ENCODE data around the gene H2BK1. TPM values are rescaled to one million over a fixed set of nuclear protein-coding genes. Genes with fewer than 3 reads are reported as not detected.
A peak's percentile ranks its signal among the peaks of the same experiment; 100 is the strongest.

The H2BK1 gene
- total RNA-seq, 2 donors from 2014 or later = 3.4 to 4.4 TPM

GRCh38 chr7:151213826-151214225 is 3.5 kb upstream of the H2BK1 start:
- ATAC-seq (replicated peaks in 1 of 2) = no peak
- peaks cover 2% of the 10 kb centered on the region for H3K4me1 Mint-ChIP-seq (ENCODE audit: low read depth)

DNA sequence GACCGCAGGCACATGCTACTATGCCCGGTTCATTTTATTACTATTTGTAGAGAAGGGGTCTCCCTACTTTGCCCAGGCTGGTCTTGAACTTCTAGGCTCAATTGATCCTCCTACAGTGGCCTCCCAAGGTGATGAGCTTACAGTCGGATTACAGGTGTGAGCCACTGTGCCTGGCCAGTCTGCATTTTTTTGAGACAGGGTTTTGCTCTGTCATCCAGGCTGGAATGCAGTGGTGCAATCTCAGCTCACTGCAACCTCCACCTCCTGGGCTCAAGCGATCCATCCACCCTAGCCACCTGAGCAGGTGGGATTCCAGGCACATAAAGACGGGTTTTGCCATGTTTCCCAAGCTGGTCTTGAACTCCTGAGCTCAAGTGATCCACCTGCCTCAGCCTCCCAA is 2.3 kb upstream of the H2BK1 start:
- ATAC-seq (replicated peaks in 1 of 2) (no peak), DNase-seq (no peak)
- H3K36me3 Mint-ChIP-seq (ENCODE audit: insufficient read depth in 2 of 2) = peaks cover 1 to 12% of the 10 kb centered on the region in 2 donors
- no peak overlapping the region for H3K4me3 Mint-ChIP-seq
- H3K4me1 Mint-ChIP-seq (ENCODE audit: low read depth) = peaks cover 8% of the 10 kb centered on the region
- no peak overlapping the region for H3K27ac Mint-ChIP-seq
- H3K27me3 Mint-ChIP-seq (ENCODE audit: low read depth) = no peaks in the 10 kb centered on the region
- H3K9me3 Mint-ChIP-seq = no peaks in the 10 kb centered on the region

More at GRCh38 chr7:151213826-151214225, 3.5 kb upstream of the H2BK1 start:
- DNase-seq = no peak
- Mint-ChIP-seq H3K4me3 (no peak overlapping the region), H3K36me3 (ENCODE audit: insufficient read depth in 2 of 2) (peaks cover 8 to 24% of the 10 kb centered on the region in 2 donors), H3K27ac (no peak overlapping the region), H3K27me3 (ENCODE audit: low read depth) (no peaks in the 10 kb centered on the region), H3K9me3 (no peaks in the 10 kb centered on the region)

GRCh38 chr7:151211155-151211772 is 976 bp upstream of the H2BK1 start:
- Mint-ChIP-seq H3K27ac (no peak overlapping the region), H3K27me3 (ENCODE audit: low read depth) (no peaks in the 10 kb centered on the region), H3K36me3 (ENCODE audit: insufficient read depth in 2 of 2) (peaks cover 1 to 11% of the 10 kb centered on the region in 2 donors), H3K9me3 (no peaks in the 10 kb centered on the region), H3K4me3 (no peak overlapping the region), H3K4me1 (ENCODE audit: low read depth) (peaks cover 19% of the 10 kb centered on the region)
- DNase-seq (no peak), ATAC-seq (replicated peaks in 1 of 2) (no peak)

GRCh38 chr7:151209588-151209987 is 700 bp downstream of the H2BK1 start:
- H3K4me1 Mint-ChIP-seq (ENCODE audit: low read depth) = peaks cover 19% of the 10 kb centered on the region
- no peak overlapping the region for H3K4me3 Mint-ChIP-seq
- DNase-seq (no peak), ATAC-seq (replicated peaks in 1 of 2) (no peak)
- no peaks in the 10 kb centered on the region for H3K9me3 Mint-ChIP-seq
- peaks cover 14% of the 10 kb centered on the region for H3K27me3 Mint-ChIP-seq (ENCODE audit: low read depth)
- peaks cover 0 to 1% of the 10 kb centered on the region in 2 donors for H3K36me3 Mint-ChIP-seq (ENCODE audit: insufficient read depth in 2 of 2)
- H3K27ac Mint-ChIP-seq = no peak overlapping the region

- Mint-ChIP-seq H3K36me3 (ENCODE audit: insufficient read depth in 2 of 2) (peaks cover 0 to 1% of the 10 kb centered on the region in 2 donors), H3K9me3 (no peaks in the 10 kb centered on the region), H3K4me3 (no peak overlapping the region), H3K27ac (no peak overlapping the region), H3K4me1 (ENCODE audit: low read depth) (peaks cover 19% of the 10 kb centered on the region), H3K27me3 (ENCODE audit: low read depth) (peaks cover 15% of the 10 kb centered on the region)
- ATAC-seq (replicated peaks in 1 of 2) (no peak), DNase-seq (no peak)
Observed at GRCh38 chr7:151208253-151208862, 1.9 kb downstream of the H2BK1 start.

GRCh38 chr7:151207804-151208203 is 2.5 kb downstream of the H2BK1 start:
- H3K9me3 Mint-ChIP-seq = no peaks in the 10 kb centered on the region
- H3K36me3 Mint-ChIP-seq (ENCODE audit: insufficient read depth in 2 of 2) = no peaks in the 10 kb centered on the region
- ATAC-seq (replicated peaks in 1 of 2) (peak in 1 of 2 donors; percentile 7), DNase-seq (no peak)
- H3K4me1 Mint-ChIP-seq (ENCODE audit: low read depth) = peaks cover 19% of the 10 kb centered on the region
- no peak overlapping the region for H3K4me3 Mint-ChIP-seq
- H3K27ac Mint-ChIP-seq = no peak overlapping the region
- H3K27me3 Mint-ChIP-seq (ENCODE audit: low read depth) = peaks cover 15% of the 10 kb centered on the region

- Mint-ChIP-seq H3K27me3 (ENCODE audit: low read depth) (peaks cover 15% of the 10 kb centered on the region), H3K9me3 (no peaks in the 10 kb centered on the region), H3K4me1 (ENCODE audit: low read depth) (peaks cover 19% of the 10 kb centered on the region), H3K36me3 (ENCODE audit: insufficient read depth in 2 of 2) (no peaks in the 10 kb centered on the region), H3K4me3 (no peak overlapping the region), H3K27ac (no peak overlapping the region)
- peak in 1 of 2 donors; percentile 35 for ATAC-seq (replicated peaks in 1 of 2)
- DNase-seq = no peak
Observed at GRCh38 chr7:151207315-151207714, 3.0 kb downstream of the H2BK1 start.

GRCh38 chr7:151206914-151207313 is 3.4 kb downstream of the H2BK1 start:
- peak in 1 of 2 donors; percentile 39 for ATAC-seq (replicated peaks in 1 of 2)
- Mint-ChIP-seq H3K36me3 (ENCODE audit: insufficient read depth in 2 of 2) (no peaks in the 10 kb centered on the region), H3K4me1 (ENCODE audit: low read depth) (peaks cover 19% of the 10 kb centered on the region), H3K9me3 (no peaks in the 10 kb centered on the region), H3K27ac (no peak overlapping the region), H3K27me3 (ENCODE audit: low read depth) (peaks cover 15% of the 10 kb centered on the region), H3K4me3 (no peak overlapping the region)
- no peak for DNase-seq

- DNase-seq (no peak), ATAC-seq (replicated peaks in 1 of 2) (no peak)
- Mint-ChIP-seq H3K27me3 (ENCODE audit: low read depth) (peaks cover 15% of the 10 kb centered on the region), H3K36me3 (ENCODE audit: insufficient read depth in 2 of 2) (no peaks in the 10 kb centered on the region), H3K4me3 (no peak overlapping the region), H3K9me3 (no peaks in the 10 kb centered on the region), H3K27ac (peak overlapping the region; percentile 0), H3K4me1 (ENCODE audit: low read depth) (peaks cover 19% of the 10 kb centered on the region)
Observed at GRCh38 chr7:151205730-151206129, 4.6 kb downstream of the H2BK1 start.

- Mint-ChIP-seq H3K4me3 (no peak overlapping the region), H3K4me1 (ENCODE audit: low read depth) (peaks cover 19% of the 10 kb centered on the region), H3K36me3 (ENCODE audit: insufficient read depth in 2 of 2) (no peaks in the 10 kb centered on the region), H3K9me3 (no peaks in the 10 kb centered on the region), H3K27ac (no peak overlapping the region), H3K27me3 (ENCODE audit: low read depth) (peaks cover 15% of the 10 kb centered on the region)
- DNase-seq (no peak), ATAC-seq (replicated peaks in 1 of 2) (no peak)
Observed at GRCh38 chr7:151204383-151205032, 5.8 kb downstream of the H2BK1 start.

GRCh38 chr7:151202836-151203235 is 7.5 kb downstream of the H2BK1 start:
- peaks cover 14% of the 10 kb centered on the region for H3K4me1 Mint-ChIP-seq (ENCODE audit: low read depth)
- H3K36me3 Mint-ChIP-seq (ENCODE audit: insufficient read depth in 2 of 2) = no peaks in the 10 kb centered on the region
- H3K27ac Mint-ChIP-seq = no peak overlapping the region
- H3K9me3 Mint-ChIP-seq = no peaks in the 10 kb centered on the region
- H3K27me3 Mint-ChIP-seq (ENCODE audit: low read depth) = peaks cover 15% of the 10 kb centered on the region
- ATAC-seq (replicated peaks in 1 of 2) (no peak), DNase-seq (no peak)
- H3K4me3 Mint-ChIP-seq = no peak overlapping the region

DNA sequence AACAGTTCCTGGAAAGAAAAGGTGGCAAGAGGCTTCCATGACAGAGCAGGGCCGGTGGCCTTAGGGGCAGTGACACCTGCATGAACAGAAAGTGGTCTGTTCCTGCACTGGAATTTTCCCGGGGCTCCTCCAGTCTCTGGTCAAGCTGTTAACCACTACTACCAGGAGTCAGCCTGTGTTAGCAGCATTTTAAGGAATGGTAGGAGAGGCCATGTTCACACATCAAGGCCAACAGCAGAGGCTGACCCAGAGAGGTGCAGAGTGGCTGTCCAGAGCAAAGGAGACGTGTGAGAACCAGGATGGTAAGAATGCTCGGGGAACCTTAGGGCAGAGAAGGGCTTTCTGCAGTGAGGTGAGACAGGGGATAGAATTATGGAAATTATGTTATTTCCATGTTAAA is 8.5 kb downstream of the H2BK1 start:
- no peaks in the 10 kb centered on the region for H3K36me3 Mint-ChIP-seq (ENCODE audit: insufficient read depth in 2 of 2)
- peaks cover 15% of the 10 kb centered on the region for H3K27me3 Mint-ChIP-seq (ENCODE audit: low read depth)
- ATAC-seq (replicated peaks in 1 of 2) (no peak), DNase-seq (no peak)
- no peak overlapping the region for H3K4me3 Mint-ChIP-seq
- no peak overlapping the region for H3K27ac Mint-ChIP-seq
- H3K9me3 Mint-ChIP-seq = no peaks in the 10 kb centered on the region
- H3K4me1 Mint-ChIP-seq (ENCODE audit: low read depth) = peaks cover 3% of the 10 kb centered on the region

DNA sequence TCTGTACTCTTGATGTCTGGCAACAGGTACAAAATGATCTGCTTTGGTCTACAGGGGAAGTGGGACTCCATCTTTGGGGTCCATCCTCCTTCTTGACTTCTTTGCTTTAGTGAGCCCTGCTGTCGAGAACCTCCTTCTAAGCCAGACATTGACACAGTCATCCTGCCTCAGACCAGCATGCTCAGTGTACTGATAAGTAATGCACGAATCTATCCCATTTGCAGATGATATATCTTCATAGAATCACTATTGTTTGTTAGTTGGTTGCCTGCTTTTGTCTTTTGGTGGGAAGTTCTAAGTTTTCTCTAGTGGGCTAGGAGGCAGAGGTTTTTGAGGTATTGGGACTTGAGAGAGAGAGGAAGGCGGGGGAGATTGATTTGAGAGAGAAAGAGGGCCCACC is 8.9 kb downstream of the H2BK1 start:
- no peak overlapping the region for H3K4me3 Mint-ChIP-seq
- DNase-seq (no peak), ATAC-seq (replicated peaks in 1 of 2) (no peak)
- H3K36me3 Mint-ChIP-seq (ENCODE audit: insufficient read depth in 2 of 2) = no peaks in the 10 kb centered on the region
- no peaks in the 10 kb centered on the region for H3K4me1 Mint-ChIP-seq (ENCODE audit: low read depth)
- no peak overlapping the region for H3K27ac Mint-ChIP-seq
- no peaks in the 10 kb centered on the region for H3K9me3 Mint-ChIP-seq
- H3K27me3 Mint-ChIP-seq (ENCODE audit: low read depth) = peaks cover 15% of the 10 kb centered on the region
